Dendritic cell treated with granulocyte-macrophage colony-stimulating factor and Interleukin-4, amounts not matched to agents 40 ng/mL and 50 ng/mL, for 4 days (primary cell): Measurements from ENCODE around the gene ASZ1.
"Not testable (repeated sequence)": the region's sequence is repeated elsewhere in the genome, so short reads cannot be mapped to it uniquely, and the experiment has no call there.

Source experiments
- H3K27ac Mint-ChIP-seq: one replicate; pipeline ENCODE4 v1.8.0; 2022; ENCODE audit warnings: mild to moderate bottlenecking, mixed read lengths
- H3K27me3 Mint-ChIP-seq: one replicate; pipeline ENCODE4 v1.8.0; 2022; ENCODE audit warnings: mild to moderate bottlenecking, mixed read lengths
- H3K36me3 Mint-ChIP-seq: one replicate; pipeline ENCODE4 v1.8.0; 2022; ENCODE audit warnings: low read depth, mixed read lengths
- H3K4me1 Mint-ChIP-seq: one replicate; pipeline ENCODE4 v1.8.0; 2022; ENCODE audit warnings: low read depth, mixed read lengths
- H3K4me3 Mint-ChIP-seq: one replicate; pipeline ENCODE4 v1.8.0; 2022; ENCODE audit warnings: mild to moderate bottlenecking, moderate library complexity, mixed read lengths
- H3K9me3 Mint-ChIP-seq: one replicate; pipeline ENCODE4 v1.8.0; 2022; ENCODE audit warnings: mixed read lengths
- intact Hi-C: fragments of 100-400 bp; cut with micrococcal nuclease; formaldehyde crosslinking; loops from one replicate; pipeline ENCODE4 v1.15.0; 2022

The ASZ1 gene

DNA sequence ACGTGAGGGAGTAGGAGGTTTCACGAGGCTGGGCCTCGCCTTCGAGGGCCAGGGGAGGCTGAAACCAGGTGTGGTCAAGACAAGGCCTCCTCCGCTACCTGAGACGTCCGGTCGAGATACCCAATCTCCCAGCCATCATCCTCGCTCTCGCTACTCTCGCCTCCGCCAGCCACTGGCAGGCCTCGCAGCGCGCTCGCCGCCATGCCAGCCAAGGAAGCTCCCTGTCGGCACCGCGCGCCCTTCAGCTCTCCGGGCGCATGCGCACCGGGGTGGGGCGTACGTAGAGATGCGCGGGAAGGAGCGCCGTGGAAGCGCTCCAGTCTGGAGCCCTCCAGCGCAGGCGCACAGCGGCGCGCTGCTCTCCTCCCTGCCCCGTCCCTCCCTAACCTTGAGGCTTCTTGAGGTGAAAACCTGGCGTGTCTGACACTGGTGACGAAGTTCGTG is at the start of gene ASZ1:
ASZ1 (minus strand) TSS at position 236 of the 444 bp plus-strand sequence; CDS start at position 203, 33 bp downstream.
- Mint-ChIP-seq H3K9me3 (no peaks in the 10 kb centered on the region), H3K27me3 (no peaks in the 10 kb centered on the region), H3K4me3 (no peak within 1 kb of the TSS), H3K27ac (no peak within 1 kb of the TSS), H3K4me1 (no peaks in the 10 kb centered on the region), H3K36me3 (no peaks in the 10 kb centered on the region)
- intact Hi-C loops, result no loop called here

GRCh38 chr7:117476557-117477215 is 49.4 kb upstream of the ASZ1 start:
- Mint-ChIP-seq H3K4me1 (no peaks in the 10 kb centered on the region), H3K9me3 (no peaks in the 10 kb centered on the region), H3K36me3 (no peaks in the 10 kb centered on the region), H3K4me3 (no peak overlapping the region), H3K27ac (no peak overlapping the region), H3K27me3 (peaks cover 22% of the 10 kb centered on the region)
- intact Hi-C loops, result no loop called here

DNA sequence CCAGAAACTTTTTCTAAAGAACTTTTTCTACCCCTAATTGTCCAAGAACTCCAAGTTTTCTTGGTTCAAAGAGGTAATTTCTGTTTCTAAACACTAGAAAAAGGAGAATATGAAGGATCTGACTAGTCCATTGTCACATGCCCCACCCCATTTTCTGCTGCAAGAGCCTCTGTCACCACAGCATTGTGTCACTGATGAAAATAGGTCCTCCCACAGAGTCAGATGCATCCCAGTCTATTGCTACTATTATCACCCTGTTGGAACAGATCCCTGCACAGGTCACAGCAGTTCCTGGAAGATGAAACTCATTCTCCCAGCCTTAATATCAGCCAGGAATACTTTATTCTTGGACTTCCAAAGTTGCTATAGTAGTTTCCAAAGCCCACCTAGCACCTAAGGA is 45.0 kb upstream of the ASZ1 start:
- H3K4me3 Mint-ChIP-seq, result no peak overlapping the region
- H3K4me1 Mint-ChIP-seq, result no peaks in the 10 kb centered on the region
- H3K27ac Mint-ChIP-seq, result no peak overlapping the region
- H3K9me3 Mint-ChIP-seq, result no peaks in the 10 kb centered on the region
- H3K36me3 Mint-ChIP-seq, result no peaks in the 10 kb centered on the region
- intact Hi-C loops, result no loop called here
- no peaks in the 10 kb centered on the region for H3K27me3 Mint-ChIP-seq

DNA sequence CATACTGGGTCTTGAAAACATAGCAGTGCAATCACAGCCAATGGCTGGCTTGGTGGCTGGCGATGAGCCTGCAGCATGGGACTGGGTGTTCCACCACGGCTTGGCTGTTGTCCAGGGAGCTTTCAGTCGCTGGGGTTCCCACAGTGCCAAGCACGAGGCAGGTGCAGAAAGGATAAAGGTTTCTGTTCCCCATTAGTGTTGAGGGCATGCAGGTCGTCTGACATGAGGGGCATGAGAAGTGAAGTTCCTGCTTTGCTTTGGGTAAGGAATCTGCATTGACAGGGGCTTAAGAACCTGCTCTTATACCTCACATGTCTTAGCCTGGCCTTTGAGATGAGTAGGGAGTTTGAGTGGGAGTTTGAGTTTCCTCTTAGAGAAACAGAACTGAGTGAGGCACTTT is 43.5 kb upstream of the ASZ1 start:
- Mint-ChIP-seq H3K27me3 (no peaks in the 10 kb centered on the region), H3K9me3 (no peaks in the 10 kb centered on the region), H3K27ac (no peak overlapping the region), H3K4me3 (no peak overlapping the region), H3K36me3 (no peaks in the 10 kb centered on the region), H3K4me1 (no peaks in the 10 kb centered on the region)
- intact Hi-C loops, result no loop called here

- Mint-ChIP-seq H3K27me3 (no peaks in the 10 kb centered on the region), H3K27ac (no peak overlapping the region)
- intact Hi-C loops, result no loop called here
Observed at GRCh38 chr7:117468174-117468573, 40.9 kb upstream of the ASZ1 start.

DNA sequence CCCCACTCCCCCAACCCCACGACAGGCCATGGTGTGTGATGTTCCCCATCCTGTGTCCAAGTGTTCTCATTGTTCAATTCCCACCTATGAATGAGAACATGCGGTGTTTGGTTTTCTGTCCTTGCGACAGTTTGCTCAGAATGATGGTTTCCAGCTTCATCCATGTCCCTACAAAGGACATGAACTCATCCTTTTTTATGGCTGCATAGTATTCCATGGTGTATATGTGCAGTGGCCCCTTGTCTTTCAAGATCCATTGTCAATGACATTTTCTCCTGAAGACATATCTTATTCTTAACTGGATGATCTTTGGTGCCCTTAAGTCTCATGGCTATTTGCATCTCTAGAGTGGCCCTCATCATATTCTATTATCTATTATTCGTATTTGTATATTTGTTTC is 33.5 kb upstream of the ASZ1 start:
- intact Hi-C loops, result not testable (repeated sequence)

More at GRCh38 chr7:117468174-117468573, 40.9 kb upstream of the ASZ1 start:
- H3K36me3 Mint-ChIP-seq, result no peaks in the 10 kb centered on the region
- H3K9me3 Mint-ChIP-seq, result no peaks in the 10 kb centered on the region
- H3K4me1 Mint-ChIP-seq, result no peaks in the 10 kb centered on the region
- H3K4me3 Mint-ChIP-seq, result no peak overlapping the region

GRCh38 chr7:117459735-117460134 is 32.4 kb upstream of the ASZ1 start:
- no peaks in the 10 kb centered on the region for H3K27me3 Mint-ChIP-seq
- H3K4me3 Mint-ChIP-seq, result no peak overlapping the region
- H3K27ac Mint-ChIP-seq, result no peak overlapping the region
- H3K9me3 Mint-ChIP-seq, result no peaks in the 10 kb centered on the region
- H3K36me3 Mint-ChIP-seq, result no peaks in the 10 kb centered on the region
- intact Hi-C loops, result loop anchor here (1.0 to 2.0 kb wide), 2 partner anchors 645 to 694 kb away; no protein-coding TSS in a partner anchor
- no peaks in the 10 kb centered on the region for H3K4me1 Mint-ChIP-seq

More for the DNA sequence above, 33.5 kb upstream of the ASZ1 start:
- not testable (repeated sequence) for H3K4me3 Mint-ChIP-seq, H3K27ac Mint-ChIP-seq, H3K9me3 Mint-ChIP-seq, H3K4me1 Mint-ChIP-seq, H3K27me3 Mint-ChIP-seq, H3K36me3 Mint-ChIP-seq

DNA sequence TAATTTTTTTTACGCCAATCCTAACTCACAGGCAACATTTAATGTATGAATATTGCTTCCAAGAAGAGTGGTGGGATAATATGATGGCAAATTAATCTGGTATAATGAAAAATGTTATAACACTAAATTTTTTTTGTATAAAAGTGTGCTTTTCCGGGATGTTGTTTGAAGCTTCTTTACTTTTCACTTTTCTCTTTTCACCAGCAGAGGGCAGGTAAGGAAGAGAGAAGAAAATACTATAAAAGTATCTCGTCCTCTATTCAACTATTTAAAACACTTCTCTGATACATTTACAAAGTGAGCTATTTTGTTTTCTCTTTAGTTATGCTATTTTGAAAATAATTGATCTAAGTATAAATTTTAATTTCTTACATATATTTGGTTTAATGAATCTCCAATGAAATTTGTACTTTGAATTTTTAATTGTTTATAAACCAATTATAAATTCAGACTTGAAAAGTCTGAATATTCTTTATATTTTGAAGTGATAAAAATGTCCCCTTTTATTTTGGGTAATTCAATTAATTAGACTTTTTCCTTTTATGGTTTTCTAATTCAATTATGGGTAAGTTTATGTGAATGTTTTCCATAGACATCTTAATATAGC is 31.8 kb upstream of the ASZ1 start:
- Mint-ChIP-seq H3K4me1 (no peaks in the 10 kb centered on the region), H3K9me3 (no peaks in the 10 kb centered on the region), H3K27ac (no peak overlapping the region), H3K36me3 (no peaks in the 10 kb centered on the region), H3K27me3 (no peaks in the 10 kb centered on the region), H3K4me3 (no peak overlapping the region)
- intact Hi-C loops, result loop anchor here (1.0 to 2.0 kb wide), 2 partner anchors 646 to 694 kb away; no protein-coding TSS in a partner anchor

- Mint-ChIP-seq H3K4me3 (no peak overlapping the region), H3K36me3 (no peaks in the 10 kb centered on the region), H3K27ac (no peak overlapping the region), H3K4me1 (no peaks in the 10 kb centered on the region), H3K9me3 (no peaks in the 10 kb centered on the region), H3K27me3 (no peaks in the 10 kb centered on the region)
- intact Hi-C loops, result no loop called here
Observed at GRCh38 chr7:117448655-117449054, 21.4 kb upstream of the ASZ1 start.

- H3K4me3 Mint-ChIP-seq, result no peak overlapping the region
- H3K27me3 Mint-ChIP-seq, result no peaks in the 10 kb centered on the region
- H3K9me3 Mint-ChIP-seq, result no peaks in the 10 kb centered on the region
- no peaks in the 10 kb centered on the region for H3K36me3 Mint-ChIP-seq
- intact Hi-C loops, result no loop called here
- H3K27ac Mint-ChIP-seq, result no peak overlapping the region
- no peaks in the 10 kb centered on the region for H3K4me1 Mint-ChIP-seq
Observed at GRCh38 chr7:117446220-117446815, 19.0 kb upstream of the ASZ1 start.

DNA sequence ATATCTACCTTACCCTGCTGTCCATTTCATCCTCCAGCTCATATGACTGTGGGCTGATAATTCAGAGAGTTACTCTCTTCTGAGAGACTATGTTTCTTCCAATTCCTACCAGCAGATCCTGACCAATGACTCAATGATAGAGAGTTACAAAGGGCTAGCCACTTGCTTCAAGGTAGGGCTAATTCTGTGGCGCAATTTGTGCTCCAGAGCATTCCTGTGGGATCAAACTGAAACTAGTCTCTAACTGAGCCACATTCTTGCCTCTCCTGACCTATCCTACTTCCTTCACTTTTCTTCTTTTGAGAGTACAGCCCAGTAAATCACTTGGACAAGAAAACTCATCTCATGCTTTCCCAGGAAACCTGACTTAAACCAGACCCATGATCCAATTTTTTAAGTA is 17.9 kb upstream of the ASZ1 start:
- Mint-ChIP-seq H3K27me3 (no peaks in the 10 kb centered on the region), H3K4me3 (no peak overlapping the region), H3K9me3 (no peaks in the 10 kb centered on the region), H3K27ac (no peak overlapping the region), H3K4me1 (no peaks in the 10 kb centered on the region), H3K36me3 (no peaks in the 10 kb centered on the region)
- intact Hi-C loops, result no loop called here

DNA sequence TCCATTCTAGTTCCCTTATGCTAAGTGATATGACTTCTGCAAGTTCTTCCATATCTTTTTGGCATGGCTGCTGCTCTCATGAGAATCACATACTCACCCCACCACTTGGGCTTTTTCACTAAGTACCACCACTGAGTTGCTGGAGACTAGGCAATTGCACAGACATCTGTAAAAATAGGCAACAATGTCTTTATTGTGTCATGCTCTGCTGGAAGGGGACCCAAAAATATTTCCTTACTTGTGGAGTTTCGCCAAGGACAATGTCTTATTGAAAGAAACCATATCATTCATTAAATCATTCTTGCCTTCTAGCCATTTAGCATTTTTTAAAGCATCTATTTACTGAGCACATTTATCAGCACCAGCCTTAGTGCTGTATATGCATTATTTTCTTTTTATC is 17.4 kb upstream of the ASZ1 start:
- H3K27me3 Mint-ChIP-seq, result no peaks in the 10 kb centered on the region
- H3K4me1 Mint-ChIP-seq, result no peaks in the 10 kb centered on the region
- no peak overlapping the region for H3K27ac Mint-ChIP-seq
- no peaks in the 10 kb centered on the region for H3K36me3 Mint-ChIP-seq
- no peak overlapping the region for H3K4me3 Mint-ChIP-seq
- H3K9me3 Mint-ChIP-seq, result no peaks in the 10 kb centered on the region
- intact Hi-C loops, result no loop called here

DNA sequence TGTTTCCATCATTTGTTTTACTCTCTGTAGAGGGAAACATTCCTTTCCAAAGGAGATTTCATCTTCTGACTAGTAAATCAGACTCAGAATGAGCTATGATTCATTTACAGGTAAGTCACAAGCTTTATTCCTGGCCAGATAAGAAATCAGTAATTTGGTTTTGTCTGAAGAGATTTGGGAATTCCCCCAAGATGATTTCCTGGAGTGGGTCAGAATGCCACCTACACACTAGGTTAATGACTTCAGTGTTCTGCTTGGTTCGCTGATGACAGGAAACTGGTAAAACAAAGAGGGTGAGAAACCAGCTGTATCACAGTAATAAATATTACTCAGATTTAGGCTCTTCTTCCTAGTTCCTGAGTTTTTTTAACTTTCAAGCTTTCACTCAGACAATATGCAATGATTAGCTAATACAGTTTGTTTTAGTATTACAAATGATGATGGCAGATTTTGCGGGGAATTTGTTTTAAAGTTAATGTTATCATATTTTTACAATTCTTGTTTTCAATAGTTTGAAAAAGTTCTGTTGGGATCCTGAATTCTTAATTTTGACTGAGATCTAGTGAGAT is 8.3 kb upstream of the ASZ1 start:
- Mint-ChIP-seq H3K4me1 (no peaks in the 10 kb centered on the region), H3K36me3 (no peaks in the 10 kb centered on the region), H3K27ac (no peak overlapping the region), H3K27me3 (no peaks in the 10 kb centered on the region), H3K4me3 (no peak overlapping the region), H3K9me3 (no peaks in the 10 kb centered on the region)
- intact Hi-C loops, result no loop called here

- H3K9me3 Mint-ChIP-seq, result no peaks in the 10 kb centered on the region
- H3K27me3 Mint-ChIP-seq, result no peaks in the 10 kb centered on the region
- no peak overlapping the region for H3K27ac Mint-ChIP-seq
- intact Hi-C loops, result no loop called here
- H3K36me3 Mint-ChIP-seq, result no peaks in the 10 kb centered on the region
- H3K4me3 Mint-ChIP-seq, result no peak overlapping the region
- no peaks in the 10 kb centered on the region for H3K4me1 Mint-ChIP-seq
Observed at GRCh38 chr7:117424090-117424829, 3.0 kb downstream of the ASZ1 start.
